Mesothelial cell of epicardium (in vitro differentiated cells): ENCODE data around the gene GIGYF1. TPM values are rescaled to one million over a fixed set of nuclear protein-coding genes. Genes with fewer than 3 reads are reported as not detected.
"Not testable (repeated sequence)": the region's sequence is repeated elsewhere in the genome, so short reads cannot be mapped to it uniquely, and the experiment has no call there.

Source experiments
- DNase-seq, 2 experiments: peaks; one replicate each; pipeline ENCODE4 v3.0.0; 2021; ENCODE audit warnings: low spot score in 2 of 2; ENCODE audit not compliant: unreplicated experiment in 2 of 2
- H3K27ac Mint-ChIP-seq: 2 replicates; pipeline ENCODE4 v1.8.0; 2021; ENCODE audit warnings: mixed read lengths
- H3K27me3 Mint-ChIP-seq: 2 replicates; pipeline ENCODE4 v1.8.0; 2021; ENCODE audit warnings: low read depth, mixed read lengths
- H3K36me3 Mint-ChIP-seq: 2 replicates; pipeline ENCODE4 v1.8.0; 2021; ENCODE audit warnings: mixed read lengths
- H3K4me1 Mint-ChIP-seq: 2 replicates; pipeline ENCODE4 v1.8.0; 2021; ENCODE audit warnings: mixed read lengths
- H3K4me3 Mint-ChIP-seq: 2 replicates; pipeline ENCODE4 v1.8.0; 2021; ENCODE audit warnings: mild to moderate bottlenecking, moderate library complexity, mixed read lengths
- H3K9me3 Mint-ChIP-seq: 2 replicates; pipeline ENCODE4 v1.8.0; 2021; ENCODE audit warnings: mixed read lengths
- total RNA-seq: library from RNA; stranded (reverse); gene quantifications from 3 replicates; pipeline ENCODE4 v1.2.1, GENCODE V29; 2021
- TF ChIP-seq, protein P1 (sequence below): fragments of 200-600 bp; sonication (generic); IDR thresholded peaks from one replicate; pipeline ENCODE4 v1.5.0; 2021; ENCODE audit warnings: antibody characterized with exemption; ENCODE audit not compliant: unreplicated experiment

Gene GIGYF1
- total RNA-seq, 1 donor from 2014 or later = 99.2 TPM

DNA sequence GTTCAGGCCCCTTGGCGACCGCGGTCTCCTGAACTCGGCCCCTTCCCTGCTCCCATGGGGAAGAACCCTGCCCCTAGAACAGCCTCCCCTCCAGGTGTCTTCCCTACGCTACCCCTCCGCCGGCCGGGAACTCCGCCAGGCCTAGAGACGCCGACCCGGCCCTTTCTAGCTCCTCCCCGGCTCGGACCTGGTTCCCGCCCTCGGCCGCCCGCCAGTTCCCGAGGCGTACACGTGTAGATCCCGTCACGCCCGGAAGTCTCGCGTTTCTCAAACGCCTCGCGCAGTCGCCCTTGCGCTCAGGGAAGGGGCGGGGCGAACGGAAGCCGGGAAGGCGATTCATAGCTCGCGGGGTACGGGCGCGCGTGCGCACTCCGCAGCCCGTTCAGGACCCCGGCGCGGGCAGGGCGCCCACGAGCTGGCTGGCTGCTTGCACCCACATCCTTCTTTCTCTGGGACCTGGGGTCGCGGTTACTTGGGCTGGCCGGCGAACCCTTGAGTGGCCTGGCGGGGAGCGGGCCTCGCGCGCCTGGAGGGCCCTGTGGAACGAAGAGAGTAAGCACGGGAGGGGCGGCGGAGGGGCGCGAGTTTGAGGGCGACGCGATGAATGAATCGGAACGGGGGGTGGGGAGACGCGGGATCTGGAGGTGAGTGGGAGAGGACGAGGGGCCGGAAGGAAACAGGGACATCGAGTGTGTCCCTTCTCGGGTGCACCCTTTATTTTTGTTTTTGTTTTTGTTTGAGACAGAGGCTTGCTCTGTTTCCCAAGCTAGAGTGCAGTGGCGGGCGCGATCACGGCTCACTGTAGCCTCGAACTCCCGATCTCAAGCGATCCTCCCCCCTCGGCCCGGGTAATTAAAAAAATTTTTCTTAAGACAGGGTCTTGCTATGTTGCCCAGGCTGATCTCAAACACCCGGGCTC is 12.0 kb upstream of the GIGYF1 start, which contains the start of gene POP7:
POP7 (plus strand) TSS at position 369 of the 919 bp plus-strand sequence. CDS start 710 bp downstream, outside the sequence.
- peaks cover 4% of the 10 kb centered on the region for H3K27me3 Mint-ChIP-seq
- H3K36me3 Mint-ChIP-seq = no peaks in the 10 kb centered on the region
- peak within 1 kb of the TSS; percentile 96 for H3K27ac Mint-ChIP-seq
- TF ChIP-seq, protein P1, sequence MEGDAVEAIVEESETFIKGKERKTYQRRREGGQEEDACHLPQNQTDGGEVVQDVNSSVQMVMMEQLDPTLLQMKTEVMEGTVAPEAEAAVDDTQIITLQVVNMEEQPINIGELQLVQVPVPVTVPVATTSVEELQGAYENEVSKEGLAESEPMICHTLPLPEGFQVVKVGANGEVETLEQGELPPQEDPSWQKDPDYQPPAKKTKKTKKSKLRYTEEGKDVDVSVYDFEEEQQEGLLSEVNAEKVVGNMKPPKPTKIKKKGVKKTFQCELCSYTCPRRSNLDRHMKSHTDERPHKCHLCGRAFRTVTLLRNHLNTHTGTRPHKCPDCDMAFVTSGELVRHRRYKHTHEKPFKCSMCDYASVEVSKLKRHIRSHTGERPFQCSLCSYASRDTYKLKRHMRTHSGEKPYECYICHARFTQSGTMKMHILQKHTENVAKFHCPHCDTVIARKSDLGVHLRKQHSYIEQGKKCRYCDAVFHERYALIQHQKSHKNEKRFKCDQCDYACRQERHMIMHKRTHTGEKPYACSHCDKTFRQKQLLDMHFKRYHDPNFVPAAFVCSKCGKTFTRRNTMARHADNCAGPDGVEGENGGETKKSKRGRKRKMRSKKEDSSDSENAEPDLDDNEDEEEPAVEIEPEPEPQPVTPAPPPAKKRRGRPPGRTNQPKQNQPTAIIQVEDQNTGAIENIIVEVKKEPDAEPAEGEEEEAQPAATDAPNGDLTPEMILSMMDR = no peak
- DNase-seq = peak; percentile 99 to 100
- peak within 1 kb of the TSS; percentile 92 for H3K4me3 Mint-ChIP-seq
- H3K9me3 Mint-ChIP-seq = no peaks in the 10 kb centered on the region
- H3K4me1 Mint-ChIP-seq = peaks cover 12% of the 10 kb centered on the region

DNA sequence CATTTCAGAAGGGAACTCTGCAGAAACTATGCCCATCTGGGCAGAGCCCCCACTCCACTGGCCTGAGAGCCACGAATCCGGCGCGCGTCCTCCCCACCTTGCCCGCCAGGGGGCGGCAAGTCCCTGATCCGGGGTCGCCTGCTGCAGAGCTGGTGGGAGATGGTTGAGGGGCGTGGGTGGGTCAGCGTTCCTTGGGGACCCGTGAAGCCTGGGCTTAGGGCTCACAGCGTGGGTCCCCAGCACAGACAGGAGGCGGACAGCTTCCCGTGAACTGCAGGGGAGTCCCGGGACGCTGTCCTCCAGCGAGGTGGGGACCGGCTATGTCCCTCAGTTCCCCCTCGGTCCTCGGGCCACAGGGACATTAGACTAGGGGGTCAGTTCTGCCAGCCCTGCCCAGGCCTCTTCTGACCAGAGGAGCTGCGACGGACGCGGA is 11.3 kb upstream of the GIGYF1 start:
- H3K4me3 Mint-ChIP-seq = peak overlapping the region; percentile 92
- peak; percentile 77 to 95 for DNase-seq
- peak overlapping the region; percentile 96 for H3K27ac Mint-ChIP-seq
- H3K4me1 Mint-ChIP-seq = peaks cover 12% of the 10 kb centered on the region
- TF ChIP-seq, protein P1 = peak; percentile 98
- H3K27me3 Mint-ChIP-seq = peaks cover 7% of the 10 kb centered on the region
- no peaks in the 10 kb centered on the region for H3K36me3 Mint-ChIP-seq
- H3K9me3 Mint-ChIP-seq = no peaks in the 10 kb centered on the region

DNA sequence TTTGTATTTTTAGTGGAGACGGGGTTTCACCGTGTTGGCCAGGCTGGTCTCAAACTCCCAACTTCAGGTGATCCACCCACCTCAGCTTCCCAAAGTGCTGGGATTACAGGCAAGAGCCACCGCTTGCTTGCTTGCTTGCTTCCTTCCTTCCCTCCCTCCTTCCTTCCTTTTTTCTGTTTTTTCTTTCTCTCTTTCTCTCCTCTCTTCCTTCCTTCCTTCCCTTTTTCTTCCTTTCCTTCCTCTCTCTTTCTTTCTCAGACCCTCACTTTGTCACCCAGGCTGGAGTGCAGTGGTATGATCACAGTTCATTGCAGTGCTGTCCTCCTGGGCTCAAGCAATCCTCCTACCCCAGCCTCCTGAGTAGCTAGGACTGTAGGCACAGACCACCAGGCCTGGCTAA is 7.0 kb upstream of the GIGYF1 start:
- not testable (repeated sequence) for H3K4me3 Mint-ChIP-seq, DNase-seq, H3K4me1 Mint-ChIP-seq, H3K27ac Mint-ChIP-seq, H3K9me3 Mint-ChIP-seq, H3K36me3 Mint-ChIP-seq
- H3K27me3 Mint-ChIP-seq = peaks cover 15% of the 10 kb centered on the region

DNA sequence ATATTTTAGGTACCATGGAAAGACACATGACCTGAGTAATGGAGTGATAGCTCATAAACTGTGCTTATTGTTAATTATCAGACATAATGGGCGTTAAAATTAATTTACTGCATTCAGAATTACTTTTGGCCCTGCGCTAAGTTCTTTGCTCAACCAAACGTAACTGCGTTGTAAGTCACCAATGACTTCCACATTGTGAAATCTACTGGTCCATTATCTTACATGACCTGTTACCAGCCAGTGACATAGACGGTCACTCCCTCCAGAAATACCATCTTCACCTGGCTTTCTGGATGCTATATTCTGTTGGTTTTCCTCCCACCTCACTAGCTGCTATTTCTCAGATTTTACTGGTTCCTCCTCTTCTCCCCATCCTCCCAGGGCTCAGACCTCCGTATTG is 5.0 kb upstream of the GIGYF1 start:
- no peaks in the 10 kb centered on the region for H3K9me3 Mint-ChIP-seq
- no peak for DNase-seq
- no peak overlapping the region for H3K4me3 Mint-ChIP-seq
- TF ChIP-seq, protein P1 = no peak
- H3K27ac Mint-ChIP-seq = no peak overlapping the region
- no peaks in the 10 kb centered on the region for H3K4me1 Mint-ChIP-seq
- no peaks in the 10 kb centered on the region for H3K36me3 Mint-ChIP-seq
- H3K27me3 Mint-ChIP-seq = peaks cover 15% of the 10 kb centered on the region

DNA sequence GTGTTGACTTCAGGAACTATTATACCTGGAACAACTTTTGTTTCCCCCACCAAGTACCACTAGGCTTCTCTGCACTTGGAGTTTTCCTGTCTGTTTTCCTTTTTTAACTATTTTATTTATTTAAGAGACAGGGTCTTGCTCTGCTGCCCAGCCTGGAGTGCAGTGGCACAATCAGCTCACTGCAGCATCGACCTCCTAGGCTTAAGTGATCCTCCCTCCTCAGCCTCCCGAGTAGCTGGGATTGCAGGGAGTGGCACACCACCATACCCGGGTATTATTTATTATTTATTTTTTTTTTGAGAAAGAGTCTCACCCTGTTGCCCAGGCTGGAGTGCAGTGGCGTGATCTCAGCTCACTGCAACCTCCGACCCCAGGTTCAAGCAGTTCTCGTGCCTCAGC is 2.1 kb upstream of the GIGYF1 start:
- H3K4me3 Mint-ChIP-seq = peak overlapping the region; percentile 64
- TF ChIP-seq, protein P1 = no peak

More for the DNA sequence above, 2.1 kb upstream of the GIGYF1 start:
- Mint-ChIP-seq H3K27ac (no peak overlapping the region), H3K27me3 (peaks cover 12% of the 10 kb centered on the region), H3K9me3 (no peaks in the 10 kb centered on the region), H3K36me3 (no peaks in the 10 kb centered on the region), H3K4me1 (peaks cover 20% of the 10 kb centered on the region)
- no peak for DNase-seq
